Vagina (tissue), 2 donors: ENCODE data around the gene KLHL29. TPM values are rescaled to one million over a fixed set of nuclear protein-coding genes. Genes with fewer than 3 reads are reported as not detected.
"Not testable (repeated sequence)": the region's sequence is repeated elsewhere in the genome, so short reads cannot be mapped to it uniquely, and the experiment has no call there.

ENCODE experiments used
- DNase-seq, 2 donors: peaks; one replicate each; pipeline ENCODE4 v3.0.0-alpha.2; 2017; ENCODE audit errors: extremely low spot score in 2 of 2
- H3K27ac ChIP-seq: fragments of 200-600 bp; sonication (generic); one replicate; pipeline ENCODE4 v1.5.1; 2019
- H3K27me3 ChIP-seq: fragments of 200-600 bp; sonication (generic); one replicate; pipeline ENCODE4 v1.5.1; 2019
- H3K36me3 ChIP-seq, 2 donors: fragments of 200-600 bp; sonication (generic); one replicate each; pipeline ENCODE4 v1.5.1; 2017 to 2019
- H3K4me1 ChIP-seq: fragments of 200-600 bp; sonication (generic); one replicate; pipeline ENCODE4 v1.5.1; 2019
- H3K4me3 ChIP-seq, 2 donors: fragments of 200-600 bp; sonication (generic); 1 replicate in 1 of 2; 2 replicates in 1 of 2; pipeline ENCODE4 v1.5.1; 2016 to 2019
- H3K9me3 ChIP-seq: fragments of 200-600 bp; sonication (generic); one replicate; pipeline ENCODE4 v1.5.1; 2019
- POLR2A ChIP-seq, 2 donors: fragments of 450-650 bp; IDR thresholded peaks; one replicate each; pipeline ENCODE4 v1.6.1; 2017; ENCODE audit warnings: antibody characterized with exemption in 2 of 2, mild to moderate bottlenecking in 2 of 2, moderate library complexity in 2 of 2
- POLR2AphosphoS5 ChIP-seq, 2 donors: sonication (generic); formaldehyde crosslinking; IDR thresholded peaks; one replicate each; pipeline ENCODE4 v1.9.0; 2017; ENCODE audit warnings: antibody characterized with exemption in 2 of 2, mild to moderate bottlenecking in 2 of 2, low read depth in 1 of 2; ENCODE audit not compliant: insufficient read depth in 1 of 2
- intact Hi-C: fragments of 100-400 bp; cut with DNase I; formaldehyde crosslinking; loops from one replicate; pipeline ENCODE4 v1.15.1; 2023
- total RNA-seq: library from RNA; depleted of rRNA; stranded (reverse); fragments of >200 nt; gene quantifications from one replicate; pipeline ENCODE4 v1.2.3, GENCODE V29; 2016
- TF ChIP-seq, protein P1 (sequence below), 3 experiments: fragments of 450-650 bp in 2 of 3; fragments of 200-600 bp in 1 of 3; sonication (generic) in 1 of 3; IDR thresholded peaks; one replicate each; pipeline ENCODE4 v1.5.1; 2017 to 2019; ENCODE audit warnings: antibody characterized with exemption in 3 of 3, mild to moderate bottlenecking in 2 of 3, moderate library complexity in 2 of 3

The KLHL29 gene
- total RNA-seq, 1 donor from 2014 or later: 19.4 TPM

DNA sequence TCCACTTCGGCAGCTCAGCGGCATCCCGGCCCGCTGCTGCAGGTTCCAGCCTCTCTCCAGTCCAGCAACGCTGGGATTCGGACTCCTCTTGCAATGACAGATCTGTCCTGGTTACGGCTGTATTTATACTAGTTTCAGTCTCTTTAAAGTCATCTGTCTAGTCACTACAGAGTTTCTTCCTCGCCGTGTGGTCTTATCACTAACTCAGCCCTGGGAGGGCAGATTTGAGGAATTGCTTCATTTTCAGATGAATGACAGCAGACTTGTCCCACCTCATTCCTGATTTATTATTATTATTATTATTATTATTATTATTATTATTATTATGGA is 2.2 kb downstream of the KLHL29 start:
- TF ChIP-seq, protein P1, sequence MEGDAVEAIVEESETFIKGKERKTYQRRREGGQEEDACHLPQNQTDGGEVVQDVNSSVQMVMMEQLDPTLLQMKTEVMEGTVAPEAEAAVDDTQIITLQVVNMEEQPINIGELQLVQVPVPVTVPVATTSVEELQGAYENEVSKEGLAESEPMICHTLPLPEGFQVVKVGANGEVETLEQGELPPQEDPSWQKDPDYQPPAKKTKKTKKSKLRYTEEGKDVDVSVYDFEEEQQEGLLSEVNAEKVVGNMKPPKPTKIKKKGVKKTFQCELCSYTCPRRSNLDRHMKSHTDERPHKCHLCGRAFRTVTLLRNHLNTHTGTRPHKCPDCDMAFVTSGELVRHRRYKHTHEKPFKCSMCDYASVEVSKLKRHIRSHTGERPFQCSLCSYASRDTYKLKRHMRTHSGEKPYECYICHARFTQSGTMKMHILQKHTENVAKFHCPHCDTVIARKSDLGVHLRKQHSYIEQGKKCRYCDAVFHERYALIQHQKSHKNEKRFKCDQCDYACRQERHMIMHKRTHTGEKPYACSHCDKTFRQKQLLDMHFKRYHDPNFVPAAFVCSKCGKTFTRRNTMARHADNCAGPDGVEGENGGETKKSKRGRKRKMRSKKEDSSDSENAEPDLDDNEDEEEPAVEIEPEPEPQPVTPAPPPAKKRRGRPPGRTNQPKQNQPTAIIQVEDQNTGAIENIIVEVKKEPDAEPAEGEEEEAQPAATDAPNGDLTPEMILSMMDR (IDR thresholded peaks at IDR 0.05): no peak
- no peak for TF ChIP-seq POLR2AphosphoS5 (IDR thresholded peaks at IDR 0.05; ENCODE audit: insufficient read depth in 1 of 2, low read depth in 1 of 2)
- TF ChIP-seq POLR2A (IDR thresholded peaks at IDR 0.05): no peak
- DNase-seq: no peak
- intact Hi-C loops: loop anchor here (5.0 kb wide), 1 partner anchor 230 kb away; no protein-coding TSS in a partner anchor
- H3K36me3 ChIP-seq: no peaks in the 10 kb centered on the region
- peaks cover 15% of the 10 kb centered on the region for H3K4me1 ChIP-seq
- H3K27ac ChIP-seq: peak overlapping the region; percentile 70
- no peaks in the 10 kb centered on the region for H3K9me3 ChIP-seq
- peak overlapping the region; percentile 77 to 94 for H3K4me3 ChIP-seq
- no peaks in the 10 kb centered on the region for H3K27me3 ChIP-seq

DNA sequence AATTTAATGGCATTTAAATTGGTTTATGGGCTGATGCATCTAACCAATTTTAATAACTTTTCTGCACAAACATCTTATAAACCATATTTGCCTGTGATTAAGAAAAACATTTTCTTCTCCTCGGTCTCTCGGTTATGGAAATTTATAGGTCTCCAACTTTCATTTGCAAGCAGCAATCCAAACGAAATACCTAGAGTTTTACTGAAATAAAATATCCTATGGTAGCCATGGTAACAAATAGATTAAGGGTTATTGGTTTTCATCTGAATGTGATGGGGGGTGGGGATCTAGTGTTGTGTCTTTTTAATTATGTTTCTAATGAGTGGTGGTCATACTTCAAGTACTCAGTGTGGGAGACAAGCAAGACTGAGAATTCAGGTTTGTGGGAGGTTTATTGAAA is 2.9 kb downstream of the KLHL29 start:
- no peak overlapping the region for H3K27ac ChIP-seq
- intact Hi-C loops: loop anchor here (5.0 kb wide), 1 partner anchor 229 kb away; no protein-coding TSS in a partner anchor
- no peak for DNase-seq
- H3K4me3 ChIP-seq: no peak overlapping the region
- no peaks in the 10 kb centered on the region for H3K27me3 ChIP-seq
- peaks cover 15% of the 10 kb centered on the region for H3K4me1 ChIP-seq
- TF ChIP-seq POLR2AphosphoS5 (IDR thresholded peaks at IDR 0.05; ENCODE audit: insufficient read depth in 1 of 2, low read depth in 1 of 2): no peak
- TF ChIP-seq, protein P1 (IDR thresholded peaks at IDR 0.05): no peak
- no peak for TF ChIP-seq POLR2A (IDR thresholded peaks at IDR 0.05)
- H3K9me3 ChIP-seq: no peaks in the 10 kb centered on the region
- no peaks in the 10 kb centered on the region for H3K36me3 ChIP-seq

DNA sequence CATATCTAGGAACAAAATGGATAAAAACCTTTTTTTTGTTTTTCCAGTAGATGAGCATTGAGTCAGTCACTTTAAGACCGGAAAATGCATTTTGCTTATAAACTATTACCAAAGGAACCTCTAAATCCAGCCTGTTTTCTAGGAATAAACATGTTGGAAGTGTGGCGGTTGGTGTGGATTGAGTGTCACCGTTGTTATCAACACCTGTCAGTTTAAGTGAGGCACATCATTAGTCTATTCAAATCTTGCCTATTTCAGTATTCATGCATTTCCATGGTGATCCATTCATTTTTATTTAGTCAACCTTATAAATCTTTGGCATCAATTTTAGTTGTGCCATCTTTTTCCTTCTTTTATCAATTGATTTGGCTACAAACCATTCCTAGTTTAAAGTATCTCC is 3.3 kb downstream of the KLHL29 start:
- peaks cover 16% of the 10 kb centered on the region for H3K4me1 ChIP-seq
- no peak for DNase-seq
- H3K9me3 ChIP-seq: no peaks in the 10 kb centered on the region
- no peaks in the 10 kb centered on the region for H3K36me3 ChIP-seq
- H3K27me3 ChIP-seq: no peaks in the 10 kb centered on the region
- intact Hi-C loops: loop anchor here (5.0 kb wide), 1 partner anchor 229 kb away; no protein-coding TSS in a partner anchor
- TF ChIP-seq POLR2A (IDR thresholded peaks at IDR 0.05): no peak
- TF ChIP-seq, protein P1 (IDR thresholded peaks at IDR 0.05): no peak
- TF ChIP-seq POLR2AphosphoS5 (IDR thresholded peaks at IDR 0.05; ENCODE audit: insufficient read depth in 1 of 2, low read depth in 1 of 2): no peak
- no peak overlapping the region for H3K27ac ChIP-seq
- H3K4me3 ChIP-seq: no peak overlapping the region

DNA sequence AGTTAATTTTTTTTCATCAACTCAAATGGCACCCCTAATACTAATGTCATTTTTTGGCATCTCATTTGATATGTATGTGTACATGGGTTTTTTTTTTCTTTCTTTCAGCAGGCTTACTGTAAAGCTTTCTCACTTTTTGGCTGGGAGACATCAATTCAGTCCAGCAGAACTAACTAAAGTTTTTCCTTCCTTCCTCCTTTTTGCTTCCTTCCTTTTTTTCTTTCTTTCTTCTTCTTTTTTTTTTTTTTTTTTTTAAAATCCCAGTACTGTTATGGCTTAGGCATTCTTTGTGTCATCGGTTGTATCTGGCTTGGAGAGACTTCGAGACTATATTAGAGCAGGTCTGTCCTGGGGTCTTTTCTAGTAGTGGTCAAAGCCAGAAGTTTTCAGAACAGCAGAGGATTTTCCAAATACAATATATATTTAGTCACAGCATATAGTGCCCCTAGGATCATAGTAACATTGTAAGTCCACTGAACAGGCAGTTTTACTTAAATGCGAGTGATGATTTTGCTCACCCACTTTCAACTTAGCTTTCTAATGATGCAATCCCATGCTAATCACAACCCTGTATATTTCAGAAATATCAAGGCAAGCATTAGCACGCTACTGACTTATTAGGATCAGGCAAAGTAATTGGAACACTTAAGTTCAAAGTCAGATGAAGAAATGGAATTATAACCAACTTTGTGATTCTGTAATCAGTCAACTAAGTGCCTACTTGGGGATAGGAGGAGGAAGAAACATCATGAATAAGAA is 4.0 kb downstream of the KLHL29 start:
- DNase-seq: no peak
- Histone ChIP-seq H3K36me3 (no peaks in the 10 kb centered on the region), H3K27me3 (no peaks in the 10 kb centered on the region), H3K9me3 (no peaks in the 10 kb centered on the region), H3K4me1 (peaks cover 22% of the 10 kb centered on the region), H3K27ac (no peak overlapping the region), H3K4me3 (no peak overlapping the region)
- TF ChIP-seq POLR2A (IDR thresholded peaks at IDR 0.05) (no peak), POLR2AphosphoS5 (IDR thresholded peaks at IDR 0.05; ENCODE audit: insufficient read depth in 1 of 2, low read depth in 1 of 2) (no peak)
- TF ChIP-seq, protein P1 (IDR thresholded peaks at IDR 0.05): no peak
- intact Hi-C loops: loop anchor here (5.0 kb wide), 1 partner anchor 228 kb away; no protein-coding TSS in a partner anchor

DNA sequence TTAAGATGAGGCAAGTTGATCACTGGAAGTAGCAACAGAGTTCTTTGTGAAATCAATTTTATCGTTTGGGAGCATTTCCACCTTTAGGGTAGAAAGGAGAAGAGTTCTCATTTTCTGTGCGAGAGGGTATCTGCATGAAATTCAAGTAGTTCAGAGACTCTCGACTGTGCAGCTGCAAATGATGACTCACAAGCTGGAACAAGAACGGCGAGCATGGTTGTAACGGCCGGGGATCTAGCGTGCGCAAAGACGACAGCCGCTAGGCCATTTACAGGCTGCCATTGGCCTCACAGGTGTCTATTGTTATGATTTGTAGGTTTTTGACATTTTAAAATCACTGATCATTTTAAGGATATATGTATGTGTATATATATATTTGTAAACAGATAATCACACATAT is 5.2 kb downstream of the KLHL29 start:
- no peaks in the 10 kb centered on the region for H3K36me3 ChIP-seq
- no peak overlapping the region for H3K27ac ChIP-seq
- TF ChIP-seq, protein P1 (IDR thresholded peaks at IDR 0.05): no peak
- no peak for TF ChIP-seq POLR2A (IDR thresholded peaks at IDR 0.05)
- TF ChIP-seq POLR2AphosphoS5 (IDR thresholded peaks at IDR 0.05; ENCODE audit: insufficient read depth in 1 of 2, low read depth in 1 of 2): no peak
- no peaks in the 10 kb centered on the region for H3K9me3 ChIP-seq
- peaks cover 22% of the 10 kb centered on the region for H3K4me1 ChIP-seq
- DNase-seq: no peak
- H3K4me3 ChIP-seq: no peak overlapping the region
- H3K27me3 ChIP-seq: no peaks in the 10 kb centered on the region
- intact Hi-C loops: no loop called here

DNA sequence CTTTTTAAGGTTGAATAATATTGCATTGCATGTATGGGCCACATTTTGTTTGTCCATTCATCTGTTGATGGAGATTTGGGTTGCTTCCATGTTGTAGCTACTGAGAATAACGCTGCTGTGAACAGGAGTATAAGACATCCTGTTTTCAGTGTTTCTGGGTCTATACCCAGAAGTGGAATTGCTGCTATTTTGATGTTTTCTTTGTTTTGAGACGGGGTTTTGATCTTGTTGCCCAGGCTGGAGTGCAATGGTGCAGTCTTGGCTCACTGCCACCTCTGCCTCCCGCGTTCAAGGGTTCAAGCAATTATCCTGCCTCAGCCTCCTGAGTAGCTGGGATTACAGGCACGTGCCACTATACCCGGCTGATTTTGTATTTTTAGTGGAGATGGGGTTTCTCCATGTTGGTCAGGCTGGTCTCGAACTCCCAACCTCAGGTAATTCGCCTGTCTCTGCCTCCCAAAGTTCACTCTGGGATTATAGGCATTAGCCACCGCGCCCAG is 6.3 kb downstream of the KLHL29 start:
- DNase-seq: peak in 1 of 2 donors; percentile 40
- H3K9me3 ChIP-seq, H3K4me3 ChIP-seq, intact Hi-C loops, H3K36me3 ChIP-seq, H3K27me3 ChIP-seq, H3K27ac ChIP-seq: not testable (repeated sequence)
- peaks cover 18% of the 10 kb centered on the region for H3K4me1 ChIP-seq
